ENCODE results near the gene TJP1.

GRCh38 chr15:29790607-29791006 lies 31.7 kb downstream of the TJP1 start:
- TF ChIP-seq TFE3 (CRISPR knock-in tag; IDR thresholded peaks at IDR 0.05) (no peak), RAD51 (IDR thresholded peaks at IDR 0.05; ENCODE audit: borderline replicate concordance, low read depth) (no peak), ZNF592 (IDR thresholded peaks at IDR 0.05) (no peak), ZBTB43 (CRISPR knock-in tag; IDR thresholded peaks at IDR 0.05) (no peak), NR1H2 (CRISPR knock-in tag; IDR thresholded peaks at IDR 0.05) (no peak), CTCF (IDR thresholded peaks at IDR 0.05 in 2 of 3, conservative IDR thresholded peaks at IDR 0.05 in 1 of 3; ENCODE audit: insufficient read depth in 2 of 3, low read depth in 1 of 3, low read length in 3 of 3) (no peak), ZNF830 (CRISPR knock-in tag; IDR thresholded peaks at IDR 0.05) (no peak), NR2F6 (CRISPR knock-in tag; IDR thresholded peaks at IDR 0.05) (no peak)
